ENCODE measurements around the gene COL4A4.

DNA sequence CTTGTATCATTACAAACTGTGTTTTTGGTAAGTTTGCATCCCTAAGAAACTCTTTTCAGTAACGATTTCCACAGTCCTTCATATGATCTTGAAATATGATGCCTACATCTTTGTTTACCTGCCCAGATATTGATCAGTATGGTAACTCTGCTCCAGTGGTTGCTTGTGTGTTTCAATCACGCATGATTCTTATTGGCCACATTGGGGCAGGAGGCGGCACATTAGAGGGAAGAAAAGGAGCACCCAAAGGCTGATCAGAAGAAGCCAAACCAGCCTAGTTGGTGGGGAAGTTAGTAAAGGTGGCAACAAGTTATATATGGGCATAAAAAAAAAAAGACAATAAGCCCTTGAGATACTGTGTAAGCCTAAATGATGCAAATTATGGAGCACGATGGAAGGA lies 169.2 kb downstream of the COL4A4 start:
- TF ChIP-seq SUZ12 (IDR thresholded peaks at IDR 0.05; ENCODE audit: extremely low read depth, insufficient read depth, insufficient read length) = no peak
- TF ChIP-seq ZNF274 (IDR thresholded peaks at IDR 0.05; ENCODE audit: low read depth, low read length) = no peak

All from NT2/D1 (cell line).